Neural cell (in vitro differentiated cells): ENCODE measurements around the gene C16orf74.

Experiments
- CTCF ChIP-seq: fragments of 450-650 bp; IDR thresholded peaks from 2 replicates; pipeline ENCODE4 v1.5.1; 2014; ENCODE audit warnings: antibody characterized with exemption, mild to moderate bottlenecking, moderate library complexity; ENCODE audit not compliant: poor library complexity, severe bottlenecking
- MXI1 ChIP-seq: fragments of 450-650 bp; conservative IDR thresholded peaks from 2 replicates; pipeline ENCODE4 v1.6.1; 2014; ENCODE audit warnings: antibody characterized with exemption, mild to moderate bottlenecking; ENCODE audit not compliant: poor library complexity, severe bottlenecking
- POLR2AphosphoS5 ChIP-seq: IDR thresholded peaks from 2 replicates; pipeline ENCODE4 v1.6.1; 2012
- SMC3 ChIP-seq: fragments of 450-650 bp; conservative IDR thresholded peaks from 2 replicates; pipeline ENCODE4 v1.6.1; 2014; ENCODE audit warnings: antibody characterized with exemption, mild to moderate bottlenecking, moderate library complexity; ENCODE audit not compliant: poor library complexity

- TF ChIP-seq CTCF (no peak), POLR2AphosphoS5 (no peak), MXI1 (no peak), SMC3 (no peak)
Measured at GRCh38 chr16:85798283-85798776, 47.4 kb upstream of the C16orf74 start.
